Measurements from ENCODE around the gene CXCL14.

The CXCL14 gene

GRCh38 chr5:135566422-135567400, 12.1 kb downstream of the CXCL14 start:
- DNase-seq, result no peak

- DNase-seq, result peak; percentile 74
Observed at GRCh38 chr5:135565725-135566421, 12.9 kb downstream of the CXCL14 start.

- DNase-seq, result no peak
Observed at GRCh38 chr5:135565266-135565665, 13.5 kb downstream of the CXCL14 start.

GRCh38 chr5:135564331-135564730, 14.5 kb downstream of the CXCL14 start:
- no peak for DNase-seq

- no peak for DNase-seq
Observed at GRCh38 chr5:135561266-135561665, 17.5 kb downstream of the CXCL14 start.

- DNase-seq, result peak; percentile 64
Observed at GRCh38 chr5:135560858-135561257, 17.9 kb downstream of the CXCL14 start.

- DNase-seq, result no peak
Observed at GRCh38 chr5:135559354-135559753, 19.4 kb downstream of the CXCL14 start.

- DNase-seq, result no peak
Observed at GRCh38 chr5:135557076-135557838, 21.5 kb downstream of the CXCL14 start.

- DNase-seq, result no peak
Observed at GRCh38 chr5:135556620-135557019, 22.2 kb downstream of the CXCL14 start.

GRCh38 chr5:135555530-135555929, 23.3 kb downstream of the CXCL14 start:
- DNase-seq, result no peak

- DNase-seq, result no peak
Observed at GRCh38 chr5:135553688-135554462, 24.9 kb downstream of the CXCL14 start.

GRCh38 chr5:135551593-135552447, 27.0 kb downstream of the CXCL14 start:
- peak; percentile 43 for DNase-seq

GRCh38 chr5:135549413-135549812, 29.4 kb downstream of the CXCL14 start:
- no peak for DNase-seq

GRCh38 chr5:135547590-135548254, 31.1 kb downstream of the CXCL14 start:
- DNase-seq, result no peak

- DNase-seq, result no peak
Observed at GRCh38 chr5:135546912-135547311, 31.9 kb downstream of the CXCL14 start.

- DNase-seq, result no peak
Observed at GRCh38 chr5:135546101-135546500, 32.7 kb downstream of the CXCL14 start.

- no peak for DNase-seq
Observed at GRCh38 chr5:135545099-135545498, 33.7 kb downstream of the CXCL14 start.

GRCh38 chr5:135543485-135544304, 35.1 kb downstream of the CXCL14 start:
- no peak for DNase-seq

- no peak for DNase-seq
Observed at GRCh38 chr5:135543001-135543484, 35.7 kb downstream of the CXCL14 start.
